Iris pigment epithelial cell (primary cell): ENCODE data around the gene ARHGAP18.

Experiments
- DNase-seq: peaks from one replicate; pipeline ENCODE4 v3.0.0-alpha.2; 2011; ENCODE audit warnings: low read depth

Gene ARHGAP18

GRCh38 chr6:129725341-129725740 lies 15.4 kb upstream of the ARHGAP18 start:
- no peak for DNase-seq

GRCh38 chr6:129719692-129720091 lies 9.7 kb upstream of the ARHGAP18 start:
- no peak for DNase-seq

GRCh38 chr6:129717277-129717676 lies 7.3 kb upstream of the ARHGAP18 start:
- peak; percentile 66 for DNase-seq

GRCh38 chr6:129713806-129714333 lies 3.9 kb upstream of the ARHGAP18 start:
- DNase-seq, result no peak

- no peak for DNase-seq
Observed at GRCh38 chr6:129711271-129711631, 1.3 kb upstream of the ARHGAP18 start.

- no peak for DNase-seq
Observed at GRCh38 chr6:129710450-129711270, 683 bp upstream of the ARHGAP18 start.

GRCh38 chr6:129709196-129709768 lies 695 bp downstream of the ARHGAP18 start:
- DNase-seq, result peak; percentile 73

- DNase-seq, result no peak
Observed at GRCh38 chr6:129708496-129709195, 1.3 kb downstream of the ARHGAP18 start.

- no peak for DNase-seq
Observed at GRCh38 chr6:129707882-129708495, 2.0 kb downstream of the ARHGAP18 start.

GRCh38 chr6:129707028-129707427 lies 2.9 kb downstream of the ARHGAP18 start:
- no peak for DNase-seq

- DNase-seq, result no peak
Observed at GRCh38 chr6:129705212-129705611, 4.8 kb downstream of the ARHGAP18 start.

GRCh38 chr6:129704708-129705107 lies 5.3 kb downstream of the ARHGAP18 start:
- no peak for DNase-seq

- DNase-seq, result peak; percentile 63
Observed at GRCh38 chr6:129701721-129702455, 8.1 kb downstream of the ARHGAP18 start.

- no peak for DNase-seq
Observed at GRCh38 chr6:129700666-129701065, 9.3 kb downstream of the ARHGAP18 start.

- DNase-seq, result no peak
Observed at GRCh38 chr6:129699659-129700058, 10.3 kb downstream of the ARHGAP18 start.

GRCh38 chr6:129698430-129698829 lies 11.5 kb downstream of the ARHGAP18 start:
- no peak for DNase-seq

GRCh38 chr6:129697788-129698187 lies 12.2 kb downstream of the ARHGAP18 start:
- DNase-seq, result no peak

- no peak for DNase-seq
Observed at GRCh38 chr6:129696843-129697242, 13.1 kb downstream of the ARHGAP18 start.

- DNase-seq, result no peak
Observed at GRCh38 chr6:129696028-129696418, 14.0 kb downstream of the ARHGAP18 start.

GRCh38 chr6:129695373-129696027 lies 14.5 kb downstream of the ARHGAP18 start:
- no peak for DNase-seq

- no peak for DNase-seq
Observed at GRCh38 chr6:129694036-129694435, 15.9 kb downstream of the ARHGAP18 start.
